SK-N-SH treated with all-trans-retinoic acid at 6 μM for 48 hours (cell line): ENCODE measurements around the gene SMC4.

ENCODE experiments used
- ARNTL ChIP-seq: fragments of 450-650 bp; formaldehyde crosslinking; IDR thresholded peaks from 2 replicates; pipeline ENCODE4 v1.5.0; 2020; ENCODE audit warnings: low read depth, mild to moderate bottlenecking, moderate library complexity, borderline replicate concordance
- ESRRG ChIP-seq: fragments of 250-450 bp; sonication (Bioruptor Pico); IDR thresholded peaks from 2 replicates; pipeline ENCODE4 v1.6.1; 2021; ENCODE audit warnings: mild to moderate bottlenecking
- ISL1 ChIP-seq: fragments of 250-450 bp; sonication (Bioruptor Pico); IDR thresholded peaks from 2 replicates; pipeline ENCODE4 v2.1.2; 2022; ENCODE audit warnings: mild to moderate bottlenecking, moderate library complexity
- RARB ChIP-seq: fragments of 250-450 bp; sonication (Bioruptor Pico); IDR thresholded peaks from 2 replicates; pipeline ENCODE4 v1.8.0; 2021; ENCODE audit warnings: mild to moderate bottlenecking, moderate library complexity
- SNAI2 ChIP-seq: fragments of 250-450 bp; sonication (Bioruptor Pico); IDR thresholded peaks from 2 replicates; pipeline ENCODE4 v1.5.0; 2020; ENCODE audit warnings: mild to moderate bottlenecking, moderate library complexity
- TCF4 ChIP-seq: fragments of 250-450 bp; sonication (Bioruptor Pico); IDR thresholded peaks from 2 replicates; pipeline ENCODE4 v1.8.0; 2021; ENCODE audit warnings: mild to moderate bottlenecking, moderate library complexity, borderline replicate concordance
- TOX ChIP-seq: fragments of 250-450 bp; sonication (Bioruptor Pico); IDR thresholded peaks from 2 replicates; pipeline ENCODE4 v1.8.0; 2021; ENCODE audit warnings: mild to moderate bottlenecking, moderate library complexity, borderline replicate concordance
- ZFP3 ChIP-seq: fragments of 250-450 bp; sonication (Bioruptor Pico); IDR thresholded peaks from 2 replicates; pipeline ENCODE4 v1.5.0; 2020; ENCODE audit warnings: mild to moderate bottlenecking, moderate library complexity
- ZFP30 ChIP-seq: fragments of 450-650 bp; formaldehyde crosslinking; IDR thresholded peaks from 2 replicates; pipeline ENCODE4 v1.5.0; 2022; ENCODE audit warnings: mild to moderate bottlenecking, moderate library complexity
- ZNF8 ChIP-seq: fragments of 450-650 bp; formaldehyde crosslinking; IDR thresholded peaks from 2 replicates; pipeline ENCODE4 v1.5.0; 2020; ENCODE audit warnings: mild to moderate bottlenecking, moderate library complexity
- TF ChIP-seq, protein P1 (sequence below): fragments of 250-450 bp; sonication (Bioruptor Pico); IDR thresholded peaks from 2 replicates; pipeline ENCODE4 v1.8.0; 2021; ENCODE audit warnings: low read depth, mild to moderate bottlenecking, moderate library complexity, borderline replicate concordance
- TF ChIP-seq, protein P2 (sequence below): fragments of 250-450 bp; sonication (Bioruptor Pico); IDR thresholded peaks from 2 replicates; pipeline ENCODE4 v1.5.1; 2020; ENCODE audit warnings: low read depth, mild to moderate bottlenecking, moderate library complexity

GRCh38 chr3:160473978-160474377 lies 74.5 kb downstream of the SMC4 start:
- TF ChIP-seq ARNTL (no peak), SNAI2 (CRISPR knock-in tag) (peak; percentile 30; the same call in 1 of the 2 replicates), ZFP3 (CRISPR knock-in tag) (peak; percentile 68; the same call in 1 of the 2 replicates), TCF4 (CRISPR knock-in tag) (peak; percentile 73), ESRRG (CRISPR knock-in tag) (no peak), RARB (CRISPR knock-in tag) (no peak), ZNF8 (peak; percentile 56), ZFP30 (peak; percentile 46; the same call in 1 of the 2 replicates), ISL1 (peak; percentile 72), TOX (CRISPR knock-in tag) (no peak)
- TF ChIP-seq, protein P1, sequence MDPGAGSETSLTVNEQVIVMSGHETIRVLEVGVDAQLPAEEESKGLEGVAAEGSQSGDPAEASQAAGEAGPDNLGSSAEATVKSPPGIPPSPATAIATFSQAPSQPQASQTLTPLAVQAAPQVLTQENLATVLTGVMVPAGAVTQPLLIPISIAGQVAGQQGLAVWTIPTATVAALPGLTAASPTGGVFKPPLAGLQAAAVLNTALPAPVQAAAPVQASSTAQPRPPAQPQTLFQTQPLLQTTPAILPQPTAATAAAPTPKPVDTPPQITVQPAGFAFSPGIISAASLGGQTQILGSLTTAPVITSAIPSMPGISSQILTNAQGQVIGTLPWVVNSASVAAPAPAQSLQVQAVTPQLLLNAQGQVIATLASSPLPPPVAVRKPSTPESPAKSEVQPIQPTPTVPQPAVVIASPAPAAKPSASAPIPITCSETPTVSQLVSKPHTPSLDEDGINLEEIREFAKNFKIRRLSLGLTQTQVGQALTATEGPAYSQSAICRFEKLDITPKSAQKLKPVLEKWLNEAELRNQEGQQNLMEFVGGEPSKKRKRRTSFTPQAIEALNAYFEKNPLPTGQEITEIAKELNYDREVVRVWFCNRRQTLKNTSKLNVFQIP (CRISPR knock-in tag): no peak
- TF ChIP-seq, protein P2, sequence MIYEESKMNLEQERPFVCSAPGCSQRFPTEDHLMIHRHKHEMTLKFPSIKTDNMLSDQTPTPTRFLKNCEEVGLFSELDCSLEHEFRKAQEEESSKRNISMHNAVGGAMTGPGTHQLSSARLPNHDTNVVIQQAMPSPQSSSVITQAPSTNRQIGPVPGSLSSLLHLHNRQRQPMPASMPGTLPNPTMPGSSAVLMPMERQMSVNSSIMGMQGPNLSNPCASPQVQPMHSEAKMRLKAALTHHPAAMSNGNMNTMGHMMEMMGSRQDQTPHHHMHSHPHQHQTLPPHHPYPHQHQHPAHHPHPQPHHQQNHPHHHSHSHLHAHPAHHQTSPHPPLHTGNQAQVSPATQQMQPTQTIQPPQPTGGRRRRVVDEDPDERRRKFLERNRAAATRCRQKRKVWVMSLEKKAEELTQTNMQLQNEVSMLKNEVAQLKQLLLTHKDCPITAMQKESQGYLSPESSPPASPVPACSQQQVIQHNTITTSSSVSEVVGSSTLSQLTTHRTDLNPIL (CRISPR knock-in tag): no peak
